ENCODE data around the gene OR2T35.
"Not testable (repeated sequence)": the region's sequence is repeated elsewhere in the genome, so short reads cannot be mapped to it uniquely, and the experiment has no call there.

OR2T35 gene

DNA sequence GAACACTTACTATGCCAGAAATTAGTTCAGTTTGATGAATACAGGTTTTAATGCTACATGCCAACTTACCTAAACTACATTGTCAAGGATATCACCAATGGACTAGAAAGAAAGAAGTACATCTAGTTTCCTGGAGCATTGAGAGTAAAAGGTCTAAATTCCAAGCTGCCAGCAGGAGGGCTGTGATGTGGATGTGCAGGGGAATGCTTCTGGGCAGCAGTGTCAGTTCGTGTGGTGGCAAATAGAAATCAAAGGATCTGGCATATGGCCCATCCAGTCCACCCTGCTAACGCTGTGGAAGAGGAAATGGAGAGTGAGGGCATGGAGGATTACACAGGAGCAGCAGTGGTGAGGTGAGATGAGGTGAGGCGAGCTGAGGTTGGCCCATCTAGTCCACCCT lies at the start of gene OR2T35:
Gene OR2T35, minus strand, starts transcription at position 101 of the 400 bp plus-strand sequence. CDS start 6,020 bp downstream, outside the sequence.
- DNase-seq = not testable (repeated sequence)

GRCh38 chr1:248691567-248692155 lies 46.6 kb upstream of the OR2T35 start:
- DNase-seq = no peak

DNA sequence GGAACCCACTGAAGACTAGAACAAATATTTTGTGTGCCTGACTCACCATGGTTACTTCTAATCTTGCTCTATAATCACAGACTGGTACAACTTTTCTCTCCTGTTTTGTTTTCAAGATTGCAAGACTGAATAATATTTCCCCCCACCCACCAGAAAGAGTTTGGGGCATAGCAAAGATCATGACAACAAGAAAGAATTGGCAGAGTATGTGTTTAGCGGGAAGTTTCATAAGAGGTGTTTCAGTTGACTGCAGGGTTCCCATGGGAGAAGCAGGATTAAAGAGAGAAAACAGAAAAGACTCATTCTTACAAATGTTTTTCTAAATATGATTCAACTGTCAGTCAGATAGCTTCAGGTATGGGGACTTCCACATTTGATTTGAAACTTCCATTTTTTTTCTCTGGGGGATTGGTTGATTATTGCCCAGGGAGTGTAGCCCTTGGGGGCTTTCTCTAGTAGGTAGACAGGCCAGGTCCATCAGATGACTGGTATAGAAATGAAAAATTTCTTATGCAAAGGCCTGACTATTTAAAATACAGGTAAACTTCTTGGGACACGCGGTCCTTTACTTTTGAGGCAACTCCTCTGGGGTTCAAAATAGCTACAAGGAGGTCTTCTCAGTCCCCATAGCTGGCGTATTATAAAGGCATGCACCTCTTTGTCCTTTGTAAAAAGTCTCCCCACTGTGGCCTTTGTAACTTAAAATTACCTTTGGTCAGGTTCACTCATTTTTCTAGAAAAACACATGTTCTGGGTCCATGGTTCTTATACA lies 43.6 kb upstream of the OR2T35 start:
- DNase-seq = no peak

GRCh38 chr1:248686815-248687214 lies 41.7 kb upstream of the OR2T35 start:
- no peak for DNase-seq

GRCh38 chr1:248681651-248682050 lies 36.6 kb upstream of the OR2T35 start:
- no peak for DNase-seq

DNA sequence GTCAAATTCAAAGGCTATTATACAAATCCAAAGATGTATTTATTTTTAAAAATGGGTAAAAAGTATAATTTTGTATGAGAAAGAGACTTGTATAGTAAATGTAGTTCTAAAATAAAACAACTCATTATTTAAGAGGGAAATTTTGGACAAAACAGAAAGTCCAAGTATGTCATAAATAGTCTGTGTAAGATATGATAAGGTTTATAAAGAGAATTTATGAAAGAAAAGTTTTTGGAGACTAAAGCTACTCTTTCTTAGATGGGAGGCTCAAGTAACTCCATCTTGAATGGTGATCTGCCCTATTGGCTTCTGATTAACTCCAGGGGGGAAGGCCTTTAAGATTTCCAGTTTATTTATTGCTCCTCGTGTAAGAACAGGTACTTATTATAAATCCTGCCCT lies 24.9 kb upstream of the OR2T35 start:
- DNase-seq = no peak

DNA sequence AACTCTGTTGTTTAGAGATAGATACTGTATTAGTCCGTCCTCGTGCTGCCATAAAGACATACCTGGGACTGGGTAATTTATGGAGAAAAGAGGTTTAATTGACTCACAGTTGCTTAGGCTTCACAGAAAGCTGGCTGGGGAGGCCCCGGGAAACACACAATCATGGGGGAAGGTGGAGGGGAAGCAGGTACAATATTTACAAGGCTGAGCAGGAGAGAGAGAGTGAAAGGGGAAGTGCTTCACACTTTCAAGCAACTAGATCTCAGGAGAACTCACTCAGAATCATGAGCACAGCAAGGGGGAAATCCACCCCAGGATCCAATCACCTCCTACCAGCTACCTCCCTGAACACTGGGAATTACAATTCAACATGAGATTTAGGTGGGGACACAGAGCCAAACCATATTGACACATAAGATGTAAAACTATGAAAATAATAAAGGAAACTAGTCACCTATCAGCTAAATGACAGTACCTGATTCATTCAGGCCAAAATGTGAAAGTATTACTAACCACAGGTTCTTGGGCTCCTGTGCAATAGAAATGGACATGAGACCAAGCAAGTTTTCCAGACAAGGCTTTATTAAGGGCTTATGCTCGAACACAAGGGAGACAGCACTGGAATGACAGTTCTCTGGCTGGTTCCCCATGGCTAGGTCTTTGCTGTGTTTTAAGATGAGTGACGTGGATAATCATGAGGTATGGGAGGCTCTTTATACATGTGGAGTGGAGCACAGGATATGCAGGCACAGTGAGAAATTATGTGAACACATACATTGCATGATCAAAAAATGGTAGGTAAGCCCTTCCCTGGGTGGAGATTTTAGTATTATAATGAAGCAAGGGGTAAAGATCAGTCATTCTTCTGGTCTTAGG lies 18.6 kb upstream of the OR2T35 start:
- not testable (repeated sequence) for DNase-seq

- not testable (repeated sequence) for DNase-seq
These were observed 11.7 kb upstream of the OR2T35 start for GRCh38 chr1:248656797-248657196.

DNA sequence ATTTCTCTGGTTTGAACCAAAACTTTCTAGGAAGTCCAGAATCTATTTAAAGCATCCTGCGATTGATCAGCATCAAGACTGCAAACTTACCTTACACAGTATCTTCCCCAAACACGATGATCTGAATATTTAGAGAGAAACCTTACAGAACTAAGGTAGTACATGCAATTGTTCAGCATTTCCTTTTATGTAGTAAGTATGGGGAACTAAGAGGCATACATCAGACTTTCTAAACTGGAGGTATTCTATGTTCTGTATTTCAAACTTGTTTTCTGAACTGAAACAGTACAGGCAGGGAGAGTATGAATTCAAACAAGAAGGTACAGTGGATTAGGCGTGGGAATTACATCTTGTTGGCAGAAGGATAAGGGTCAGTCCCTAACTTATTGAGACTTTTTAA lies 10.3 kb upstream of the OR2T35 start, which contains the start of gene OR2T27:
Gene OR2T27, minus strand, starts transcription at position 175 of the 400 bp plus-strand sequence. CDS start 4,644 bp downstream, outside the sequence.
- DNase-seq = not testable (repeated sequence)

DNA sequence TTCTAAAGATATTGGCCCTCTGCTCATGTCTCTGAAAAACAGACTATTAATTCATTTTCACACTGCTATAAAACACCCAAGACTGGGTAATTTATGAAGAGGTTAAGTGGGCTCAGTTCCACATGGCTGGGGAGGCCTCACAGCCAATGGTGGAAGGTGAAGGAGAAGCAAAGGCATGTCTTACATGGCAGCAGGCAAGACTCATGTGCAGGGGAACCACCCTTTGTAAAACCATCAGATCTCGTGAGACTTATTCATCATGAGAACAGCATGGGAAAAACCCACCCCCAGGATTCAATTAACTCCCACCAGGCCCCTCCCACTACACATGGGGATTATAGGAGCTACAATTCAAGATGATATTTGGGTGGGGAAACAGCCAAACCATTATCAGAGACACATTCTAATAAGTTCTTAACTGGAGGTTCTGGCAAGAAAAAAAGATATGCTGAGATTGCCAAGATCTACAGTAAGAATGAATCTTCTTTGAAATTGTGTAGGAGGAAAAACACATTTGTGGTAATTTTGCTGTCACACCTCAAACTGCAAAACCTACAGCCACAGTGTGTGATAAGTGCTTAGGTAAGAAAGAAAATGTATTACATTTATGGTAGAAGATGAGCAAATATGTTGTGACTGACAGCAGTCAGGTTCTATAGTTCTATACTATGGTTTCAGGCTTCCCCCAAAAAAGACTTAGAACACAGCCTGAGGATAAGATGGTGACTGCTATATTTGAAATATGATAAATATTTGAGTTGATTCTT lies 3.9 kb upstream of the OR2T35 start:
- not testable (repeated sequence) for DNase-seq

DNA sequence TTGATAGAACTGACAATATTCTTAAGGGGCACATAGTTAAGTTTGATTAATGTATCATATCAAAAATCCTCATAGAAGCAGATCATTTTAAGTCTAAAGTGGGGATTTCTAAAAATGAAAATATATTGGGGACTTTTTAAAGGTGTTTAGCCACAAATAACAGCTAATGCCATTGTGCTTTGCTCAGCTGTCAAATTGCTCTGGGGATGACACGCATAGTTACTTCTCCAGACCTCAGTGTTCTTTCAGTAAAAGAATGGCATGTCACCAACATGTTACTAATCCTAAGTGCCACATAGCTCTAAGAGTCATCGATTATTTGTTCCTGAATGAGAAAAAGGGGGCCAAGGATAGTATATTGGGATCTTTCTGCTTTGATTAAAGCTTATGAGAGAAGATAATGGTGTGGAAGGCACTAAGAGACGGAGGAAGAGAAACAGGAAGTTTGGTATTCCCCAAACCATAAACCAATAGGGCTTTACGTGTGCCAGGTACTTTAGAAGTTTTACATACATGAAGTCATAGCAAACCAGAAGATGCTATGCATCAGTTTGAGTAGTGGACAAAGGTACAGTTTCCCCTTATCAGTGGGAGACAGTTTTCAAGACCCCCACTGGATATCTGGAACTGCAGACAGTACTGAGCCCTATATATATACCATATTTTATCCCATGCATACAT lies 2.0 kb downstream of the OR2T35 start:
- not testable (repeated sequence) for DNase-seq

DNA sequence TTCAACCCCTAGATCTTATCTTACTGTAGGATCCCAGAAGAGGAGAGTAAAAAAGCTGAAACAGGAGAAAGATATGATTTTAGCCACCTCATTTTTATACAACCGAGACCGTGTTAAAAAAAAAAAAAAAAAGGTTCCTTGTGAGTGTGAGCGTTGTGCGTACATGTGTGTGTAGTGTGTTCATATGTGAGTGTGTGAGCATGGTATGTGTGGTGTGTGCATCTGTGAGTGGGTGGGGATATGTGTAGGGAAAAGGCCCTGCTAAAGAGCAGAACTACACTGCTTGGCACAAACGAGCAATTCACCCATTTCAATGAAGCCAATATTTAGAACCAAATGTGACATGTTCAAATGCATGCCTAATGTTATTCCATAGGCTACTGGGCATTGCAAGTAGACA lies 3.5 kb downstream of the OR2T35 start:
- DNase-seq = not testable (repeated sequence)

- DNase-seq = not testable (repeated sequence)
These were observed 4.2 kb downstream of the OR2T35 start for GRCh38 chr1:248640906-248641305.

- DNase-seq = not testable (repeated sequence)
These were observed 5.4 kb downstream of the OR2T35 start for GRCh38 chr1:248639652-248640051.

- not testable (repeated sequence) for DNase-seq
These were observed 8.5 kb downstream of the OR2T35 start for GRCh38 chr1:248636612-248637011.

- not testable (repeated sequence) for DNase-seq
These were observed 10.1 kb downstream of the OR2T35 start, which contains the start of gene OR2T11 for GRCh38 chr1:248634991-248635390. Gene OR2T11 (minus strand): TSS chr1:248635091. CDS start chr1:248627128, 7,963 bp downstream.

DNA sequence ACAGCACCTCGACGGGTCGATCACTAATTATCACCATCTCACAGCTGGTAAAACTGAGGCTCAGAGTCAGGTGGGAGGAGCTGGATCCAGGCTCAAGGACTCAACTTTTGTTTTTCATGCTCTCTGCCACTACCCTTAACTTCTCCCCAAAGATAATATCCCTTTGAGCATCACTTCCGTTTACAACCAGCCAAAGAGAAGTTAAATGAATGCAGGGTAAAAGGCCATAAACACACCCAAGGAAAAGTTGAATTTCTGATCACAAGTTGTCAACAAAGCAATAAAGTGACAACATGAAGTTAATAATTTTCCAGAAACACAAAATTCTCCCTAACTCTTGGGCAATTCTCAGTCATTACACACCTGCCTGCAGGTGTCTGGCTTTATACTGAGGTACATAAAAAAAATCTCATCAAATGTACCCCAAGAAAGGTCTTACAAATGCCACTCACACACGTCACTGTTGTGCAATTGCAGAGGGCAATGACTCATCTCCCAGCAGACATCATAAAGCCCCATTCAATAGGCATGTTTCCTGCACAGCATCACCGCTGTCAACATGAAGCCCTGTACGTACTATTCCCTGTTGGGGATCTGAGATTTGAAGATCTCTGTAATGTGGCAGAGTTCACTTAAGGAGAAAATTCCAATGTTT lies 13.6 kb downstream of the OR2T35 start:
- no peak for DNase-seq

DNA sequence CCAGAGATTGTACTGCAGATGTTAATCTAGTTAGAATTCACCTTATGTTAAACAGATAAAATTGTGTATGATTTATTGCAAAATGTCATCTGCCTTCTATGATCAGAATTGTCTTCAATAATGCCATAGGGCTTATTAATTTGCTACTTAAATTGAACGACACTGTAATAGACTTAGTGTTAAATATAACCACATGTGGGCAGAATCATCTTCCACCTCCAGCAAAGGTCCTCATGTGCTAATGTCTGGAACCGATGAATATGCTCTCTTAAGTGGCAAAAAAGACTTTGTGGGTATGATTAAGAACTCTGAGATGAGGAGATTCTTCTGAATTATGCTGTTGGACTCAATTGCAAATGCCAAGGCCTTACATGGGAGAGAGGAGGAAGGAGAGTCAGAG lies 14.5 kb downstream of the OR2T35 start:
- no peak for DNase-seq

GRCh38 chr1:248627971-248628844 lies 16.9 kb downstream of the OR2T35 start:
- DNase-seq = no peak

- DNase-seq = no peak
These were observed 19.1 kb downstream of the OR2T35 start for GRCh38 chr1:248625971-248626370.

Measured in stimulated activated CD4-positive, alpha-beta T cell treated with anti-CD3 and anti-CD28 coated beads, Interleukin-12 subunit alpha, Interleukin-12 subunit beta, amount 100 ng/mL, for 4 hours (primary cell).